Measurements from ENCODE around the gene MAP4K5. TPM values are rescaled to one million over a fixed set of nuclear protein-coding genes. Genes with fewer than 3 reads are reported as not detected.

MAP4K5 gene
- total and polyA plus RNA-seq, 3 donors from 2014 or later: 15.2 to 67.0 (median 60.4) TPM

DNA sequence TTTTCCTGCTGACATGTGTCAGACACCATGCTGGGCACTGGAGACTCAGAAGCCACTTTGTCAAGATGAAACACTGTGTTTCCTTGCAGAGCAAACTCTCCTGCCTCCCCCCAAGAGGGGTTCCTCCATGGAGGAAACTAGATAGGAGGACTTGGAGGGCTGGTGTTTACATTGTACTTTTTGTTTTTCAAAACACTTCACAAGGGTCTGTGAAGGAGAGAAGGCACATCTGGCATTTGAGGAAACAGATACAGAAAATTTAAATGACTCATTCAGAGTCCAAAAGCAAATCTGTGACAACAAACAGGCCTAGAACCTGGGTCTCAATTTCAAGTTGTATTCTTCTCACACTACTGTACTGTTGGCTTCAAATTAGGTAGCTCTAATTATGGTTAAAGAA is 128.9 kb downstream of the MAP4K5 start:
- DNase-seq: no peak
- H3K36me3 ChIP-seq (ENCODE audit: low read depth, missing control alignments): no peaks in the 10 kb centered on the region
- H3K9me3 ChIP-seq: no peaks in the 10 kb centered on the region
- no peak overlapping the region for H3K4me3 ChIP-seq
- intact Hi-C loops (cut with DNase I; ENCODE audit: low total_unique reads): no loop called here
- no peak overlapping the region for H3K27ac ChIP-seq
- H3K27me3 ChIP-seq: no peaks in the 10 kb centered on the region
- TF ChIP-seq POLR2A (IDR thresholded peaks at IDR 0.05): no peak
- peaks cover 3% of the 10 kb centered on the region for H3K4me1 ChIP-seq

- Histone ChIP-seq H3K36me3 (ENCODE audit: low read depth, missing control alignments) (no peaks in the 10 kb centered on the region), H3K27ac (no peak overlapping the region), H3K4me3 (no peak overlapping the region), H3K9me3 (no peaks in the 10 kb centered on the region), H3K27me3 (no peaks in the 10 kb centered on the region), H3K4me1 (peaks cover 3% of the 10 kb centered on the region)
- intact Hi-C loops (cut with DNase I; ENCODE audit: low total_unique reads): no loop called here
- WGBS, 2 donors: 79 to 81% methylated on average over 1 of the region's 1 CpG
- no peak for DNase-seq
- no peak for TF ChIP-seq POLR2A (IDR thresholded peaks at IDR 0.05)
- TF ChIP-seq, protein P1, sequence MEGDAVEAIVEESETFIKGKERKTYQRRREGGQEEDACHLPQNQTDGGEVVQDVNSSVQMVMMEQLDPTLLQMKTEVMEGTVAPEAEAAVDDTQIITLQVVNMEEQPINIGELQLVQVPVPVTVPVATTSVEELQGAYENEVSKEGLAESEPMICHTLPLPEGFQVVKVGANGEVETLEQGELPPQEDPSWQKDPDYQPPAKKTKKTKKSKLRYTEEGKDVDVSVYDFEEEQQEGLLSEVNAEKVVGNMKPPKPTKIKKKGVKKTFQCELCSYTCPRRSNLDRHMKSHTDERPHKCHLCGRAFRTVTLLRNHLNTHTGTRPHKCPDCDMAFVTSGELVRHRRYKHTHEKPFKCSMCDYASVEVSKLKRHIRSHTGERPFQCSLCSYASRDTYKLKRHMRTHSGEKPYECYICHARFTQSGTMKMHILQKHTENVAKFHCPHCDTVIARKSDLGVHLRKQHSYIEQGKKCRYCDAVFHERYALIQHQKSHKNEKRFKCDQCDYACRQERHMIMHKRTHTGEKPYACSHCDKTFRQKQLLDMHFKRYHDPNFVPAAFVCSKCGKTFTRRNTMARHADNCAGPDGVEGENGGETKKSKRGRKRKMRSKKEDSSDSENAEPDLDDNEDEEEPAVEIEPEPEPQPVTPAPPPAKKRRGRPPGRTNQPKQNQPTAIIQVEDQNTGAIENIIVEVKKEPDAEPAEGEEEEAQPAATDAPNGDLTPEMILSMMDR (IDR thresholded peaks at IDR 0.05): no peak
Measured at GRCh38 chr14:50402965-50403364, 129.4 kb downstream of the MAP4K5 start.

DNA sequence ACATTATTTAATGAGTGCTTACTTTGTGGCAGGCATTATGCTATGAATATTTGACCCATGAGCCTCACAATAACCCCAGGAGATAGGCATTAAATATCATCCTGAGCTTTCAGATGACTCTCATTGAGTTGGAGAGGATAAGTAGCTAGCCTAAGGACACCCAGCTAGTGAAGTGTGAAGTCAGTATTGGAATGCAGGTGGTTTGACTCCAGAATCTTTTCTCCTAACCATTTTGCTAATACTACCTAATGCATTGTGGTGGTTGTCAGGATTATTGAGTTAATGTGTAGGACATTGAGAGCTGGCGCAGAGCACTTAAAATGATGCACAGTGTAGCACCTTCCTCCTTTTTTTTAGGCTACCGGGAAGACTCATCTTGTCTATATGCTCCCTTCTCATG is 131.9 kb downstream of the MAP4K5 start:
- no peak for TF ChIP-seq POLR2A (IDR thresholded peaks at IDR 0.05)
- TF ChIP-seq, protein P1 (IDR thresholded peaks at IDR 0.05): no peak
- H3K4me1 ChIP-seq: peaks cover 3% of the 10 kb centered on the region
- H3K4me3 ChIP-seq: no peak overlapping the region
- H3K27ac ChIP-seq: no peak overlapping the region
- H3K36me3 ChIP-seq (ENCODE audit: low read depth, missing control alignments): no peaks in the 10 kb centered on the region
- H3K9me3 ChIP-seq: no peaks in the 10 kb centered on the region
- H3K27me3 ChIP-seq: no peaks in the 10 kb centered on the region
- DNase-seq: no peak
- WGBS, 2 donors: 86 to 97% methylated on average over 2 of the region's 2 CpGs
- intact Hi-C loops (cut with DNase I; ENCODE audit: low total_unique reads): no loop called here

DNA sequence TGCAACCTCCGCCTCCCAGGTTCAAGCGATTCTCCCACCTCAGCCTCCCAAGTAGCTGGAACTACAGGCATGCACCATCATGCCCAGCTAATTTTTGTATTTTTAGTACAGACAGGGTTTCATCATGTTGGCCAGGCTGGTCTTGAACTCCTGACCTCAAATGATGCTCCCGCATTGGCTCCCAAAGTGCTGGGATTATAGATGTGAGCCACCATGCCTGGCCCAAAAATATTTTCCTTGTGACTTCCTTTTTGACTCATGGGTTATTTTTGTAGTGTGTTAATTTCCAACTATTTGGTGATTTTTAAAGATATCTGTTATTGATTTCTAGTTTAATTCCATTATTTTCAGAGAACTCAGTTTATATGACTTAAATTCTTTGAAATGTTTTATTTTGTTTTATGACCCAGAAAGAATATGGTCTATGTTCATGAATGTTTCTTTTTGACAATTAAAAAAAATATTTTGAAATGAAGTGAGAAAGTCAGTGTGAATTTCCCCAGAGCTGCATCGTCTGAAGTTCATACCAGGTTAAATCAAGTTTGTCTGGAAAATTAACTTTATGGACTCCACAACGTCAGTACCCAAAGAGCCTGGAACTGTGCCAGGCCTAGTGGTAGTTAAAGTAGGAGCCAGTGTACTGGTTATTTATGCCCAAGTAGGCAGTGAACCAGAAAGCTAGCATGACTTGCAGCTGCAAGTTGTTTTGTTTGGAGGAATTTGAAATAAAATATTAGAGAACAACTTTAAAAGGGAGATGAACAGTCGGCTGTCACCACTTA is 132.9 kb downstream of the MAP4K5 start:
- H3K9me3 ChIP-seq: no peaks in the 10 kb centered on the region
- intact Hi-C loops (cut with DNase I; ENCODE audit: low total_unique reads): no loop called here
- WGBS, 2 donors: 66 to 73% methylated on average over 6 of the region's 6 CpGs
- no peaks in the 10 kb centered on the region for H3K36me3 ChIP-seq (ENCODE audit: low read depth, missing control alignments)
- peak; percentile 32 for DNase-seq
- no peak overlapping the region for H3K27ac ChIP-seq
- H3K27me3 ChIP-seq: no peaks in the 10 kb centered on the region
- H3K4me3 ChIP-seq: no peak overlapping the region
- peaks cover 3% of the 10 kb centered on the region for H3K4me1 ChIP-seq
- TF ChIP-seq, protein P1 (IDR thresholded peaks at IDR 0.05): no peak
- TF ChIP-seq POLR2A (IDR thresholded peaks at IDR 0.05): no peak

GRCh38 chr14:50398189-50398580 is 134.2 kb downstream of the MAP4K5 start:
- Histone ChIP-seq H3K27ac (no peak overlapping the region), H3K36me3 (ENCODE audit: low read depth, missing control alignments) (no peaks in the 10 kb centered on the region), H3K9me3 (no peaks in the 10 kb centered on the region), H3K27me3 (no peaks in the 10 kb centered on the region), H3K4me1 (peaks cover 3% of the 10 kb centered on the region), H3K4me3 (no peak overlapping the region)
- TF ChIP-seq POLR2A (IDR thresholded peaks at IDR 0.05): no peak
- TF ChIP-seq, protein P1 (IDR thresholded peaks at IDR 0.05): no peak
- intact Hi-C loops (cut with DNase I; ENCODE audit: low total_unique reads): no loop called here
- WGBS, 2 donors: 62 to 65% methylated on average over 2 of the region's 2 CpGs
- no peak for DNase-seq
